GM12878 (cell line): ENCODE data around the gene FPR1. TPM values are rescaled to one million over a fixed set of nuclear protein-coding genes. Genes with fewer than 3 reads are reported as not detected.

Experiments
- ATAC-seq: fragments of 200-7000 bp; cut with Tn5 transposase; 3 replicates; pipeline ENCODE4 v1.9.1; 2020; ENCODE audit warnings: mild to moderate bottlenecking, moderate library complexity
- BruUV-seq: library from RNA; stranded (reverse); fragments of 400-500 nt; replicated peaks from 2 replicates; lab custom pipeline; 2021; lab: Mats Ljungman, UMichigan
- CTCF ChIA-PET: fragments of 300-600 bp; sonication (Branson Sonifier 250); formaldehyde crosslinking; extraction: SDS; loops from one replicate; lab custom pipeline; 2021; ENCODE audit warnings: inconsistent platforms; lab: Yijun Ruan, JAX
- POLR2A ChIA-PET: fragments of 350-600 bp; formaldehyde crosslinking; extraction: SDS; loops from one replicate; lab custom pipeline; 2021; ENCODE audit warnings: inconsistent platforms; lab: Charles Lee
- RAD21 ChIA-PET: fragments of 300-600 bp; sonication (Branson Sonifier 250); formaldehyde crosslinking; loops from one replicate; lab custom pipeline; 2023; ENCODE audit warnings: antibody characterized with exemption; ENCODE audit not compliant: unreplicated experiment; lab: Charles Lee
- SMC1A ChIA-PET: fragments of 300-600 bp; sonication (Branson Sonifier 250); formaldehyde crosslinking; loops from one replicate; lab custom pipeline; 2023; ENCODE audit not compliant: unreplicated experiment, uncharacterized antibody; lab: Charles Lee
- DNase-seq: peaks from one replicate; pipeline ENCODE4 v3.0.0-alpha.2; 2011; ENCODE audit warnings: low read depth, low spot score
- FAIRE-seq: peaks from 3 replicates; lab custom pipeline; 2011; peaks lifted over from hg19 to GRCh38; lab: Jason Lieb, UNC
- H2AFZ ChIP-seq: 2 replicates; pipeline ENCODE4 v1.6.0; 2011; ENCODE audit warnings: low read depth, low read length, control low read depth; ENCODE audit not compliant: control insufficient read depth
- H3K27ac ChIP-seq: 2 replicates; pipeline ENCODE4 v1.5.1; 2011; ENCODE audit warnings: control low read depth; ENCODE audit not compliant: control insufficient read depth, insufficient read depth
- H3K27me3 ChIP-seq, 2 experiments: replicated peaks in 1 of 2; 2 replicates each; pipeline versions ENCODE4 v1.6.0 to v1.6.1; 2011; ENCODE audit warnings: low read length in 1 of 2; ENCODE audit not compliant: control insufficient read depth in 2 of 2, insufficient read depth in 2 of 2
- H3K36me3 ChIP-seq, 2 experiments: 2 replicates each; pipeline ENCODE4 v1.5.1; 2011; ENCODE audit warnings: low read length in 1 of 2; ENCODE audit not compliant: control insufficient read depth in 2 of 2, insufficient read depth in 2 of 2
- H3K4me1 ChIP-seq: 2 replicates; pipeline ENCODE4 v1.6.1; 2011; ENCODE audit warnings: mild to moderate bottlenecking, low read length, moderate library complexity, mixed read lengths; ENCODE audit not compliant: control insufficient read depth, insufficient read depth
- H3K4me2 ChIP-seq: 2 replicates; pipeline ENCODE4 v1.6.0; 2011; ENCODE audit warnings: control low read depth; ENCODE audit not compliant: control insufficient read depth, insufficient read depth
- H3K4me3 ChIP-seq: fragments of 200-600 bp; sonication (generic); 2 replicates; pipeline ENCODE4 v1.5.1; 2016
- H3K79me2 ChIP-seq: 2 replicates; pipeline ENCODE4 v1.6.0; 2011; ENCODE audit warnings: low read length; ENCODE audit not compliant: control insufficient read depth, insufficient read depth
- H3K9ac ChIP-seq: 2 replicates; pipeline ENCODE4 v1.8.0; 2011; ENCODE audit warnings: low read length, control low read depth, mixed read lengths; ENCODE audit not compliant: control insufficient read depth, insufficient read depth
- H3K9me3 ChIP-seq: replicated peaks from 3 replicates; pipeline ENCODE4 v1.5.1; 2011; ENCODE audit warnings: mild to moderate bottlenecking, low read length; ENCODE audit not compliant: control insufficient read depth, insufficient read depth
- H4K20me1 ChIP-seq: 2 replicates; pipeline ENCODE4 v1.6.0; 2011; ENCODE audit not compliant: control insufficient read depth, insufficient read depth
- BACH1 ChIP-seq: fragments of 450-650 bp; IDR thresholded peaks from 2 replicates; pipeline ENCODE4 v1.6.1; 2017; ENCODE audit warnings: mild to moderate bottlenecking, borderline replicate concordance
- CREM ChIP-seq: IDR thresholded peaks from 2 replicates; pipeline ENCODE4 v1.6.1; 2014; ENCODE audit warnings: antibody characterized with exemption, low read depth
- IRF4 ChIP-seq: IDR thresholded peaks from 2 replicates; pipeline ENCODE4 v1.6.1; 2011; ENCODE audit warnings: low read depth, low read length
- NFIC ChIP-seq: IDR thresholded peaks from 2 replicates; pipeline ENCODE4 v1.6.1; 2012; ENCODE audit warnings: low read depth, mild to moderate bottlenecking, inconsistent platforms, low read length, moderate library complexity
- RAD21 ChIP-seq: IDR thresholded peaks from 2 replicates; pipeline ENCODE4 v1.6.1; 2011; ENCODE audit warnings: mild to moderate bottlenecking, low read depth, low read length, moderate library complexity; ENCODE audit not compliant: insufficient read depth
- RBBP5 ChIP-seq: fragments of 200-600 bp; sonication (generic); conservative IDR thresholded peaks from 2 replicates; pipeline ENCODE4 v1.6.1; 2016
- RFX5 ChIP-seq: IDR thresholded peaks from 2 replicates; pipeline ENCODE4 v1.6.1; 2011; ENCODE audit warnings: low read depth, low read length, improper control_type of control experiment
- SIX5 ChIP-seq: IDR thresholded peaks from 2 replicates; pipeline ENCODE4 v1.6.1; 2011; ENCODE audit warnings: mild to moderate bottlenecking, low read depth, low read length, moderate library complexity; ENCODE audit not compliant: severe bottlenecking
- SMC3 ChIP-seq: IDR thresholded peaks from 2 replicates; pipeline ENCODE4 v1.6.1; 2011; ENCODE audit warnings: low read length, improper control_type of control experiment, borderline replicate concordance
- STAT3 ChIP-seq: IDR thresholded peaks from 2 replicates; pipeline ENCODE4 v1.6.1; 2011; ENCODE audit warnings: low read depth, low read length, improper control_type of control experiment
- TBL1XR1 ChIP-seq: IDR thresholded peaks from 2 replicates; pipeline ENCODE4 v1.6.1; 2012; ENCODE audit warnings: low read depth, low read length, improper control_type of control experiment
- TCF12 ChIP-seq: IDR thresholded peaks from 2 replicates; pipeline ENCODE4 v1.6.1; 2011; ENCODE audit warnings: low read depth, mild to moderate bottlenecking, low read length
- TCF3 ChIP-seq: IDR thresholded peaks from 2 replicates; pipeline ENCODE4 v1.6.1; 2012; ENCODE audit warnings: low read depth, mild to moderate bottlenecking, low read length, borderline replicate concordance; ENCODE audit not compliant: insufficient read depth
- whole genome bisulfite sequencing: methylation state at CpG from one replicate; pipeline ENCODE4 v1.1.6; 2016; ENCODE audit warnings: low lambda C conversion rate; ENCODE audit not compliant: insufficient replicate concordance, insufficient coverage; ENCODE audit errors: missing lambda C conversion rate; 5-methylcytosine and 5-hydroxymethylcytosine counted together
- in situ Hi-C: fragments of 300-500 bp; cut with MboI; formaldehyde crosslinking; loops from 9 replicates; pipeline ENCODE4 v1.14.3; 2018; ENCODE audit warnings: mixed read lengths
- intact Hi-C: fragments of 100-400 bp; cut with micrococcal nuclease; formaldehyde crosslinking; loops from one replicate; pipeline ENCODE4 v1.14.2; 2022; ENCODE audit not compliant: unreplicated experiment
- polyA plus RNA-seq, 11 experiments: library from polyadenylated mRNA; depleted of rRNA in 4 of 11; unstranded in 6 of 11; stranded (reverse) in 5 of 11; fragments of >200 nt; fragmentation: Nextera tagmentation in 4 of 11; fragmentation: Illumina TruSeq in 1 of 11; extraction: Ambion mirVana in 4 of 11; extraction: Trizol in 1 of 11; gene quantifications; 1 replicate in 1 of 11; 2 replicates in 10 of 11; pipeline versions ENCODE4 v1.2.1 to v1.2.3, GENCODE V29; 2011 to 2016; ENCODE audit warnings: inconsistent platforms in 2 of 11, missing spikeins in 2 of 11, low read depth in 1 of 11
- total RNA-seq, 4 experiments: library from RNA; depleted of rRNA in 3 of 4; stranded (reverse); fragments of >200 nt in 3 of 4; fragmentation: Illumina TruSeq in 1 of 4; extraction: Trizol in 1 of 4; gene quantifications; 2 replicates each; pipeline versions ENCODE4 v1.2.1 to v1.2.3, GENCODE V29; 2013 to 2021
- TF ChIP-seq, protein P1 (sequence below): fragments of 450-650 bp; IDR thresholded peaks from 2 replicates; pipeline ENCODE4 v1.6.1; 2017; ENCODE audit warnings: antibody characterized with exemption, mild to moderate bottlenecking, moderate library complexity
- TF ChIP-seq, protein P2 (sequence below): IDR thresholded peaks from 2 replicates; pipeline ENCODE4 v1.6.1; 2011; ENCODE audit warnings: borderline replicate concordance, low read depth, mild to moderate bottlenecking, moderate library complexity, low read length; ENCODE audit not compliant: insufficient read depth, poor library complexity, severe bottlenecking

The FPR1 gene
- total and polyA plus RNA-seq, 10 of the 15 experiments (the other 5 are each of a cell fraction or from before 2014, with no cell fraction given) = not detected

DNA sequence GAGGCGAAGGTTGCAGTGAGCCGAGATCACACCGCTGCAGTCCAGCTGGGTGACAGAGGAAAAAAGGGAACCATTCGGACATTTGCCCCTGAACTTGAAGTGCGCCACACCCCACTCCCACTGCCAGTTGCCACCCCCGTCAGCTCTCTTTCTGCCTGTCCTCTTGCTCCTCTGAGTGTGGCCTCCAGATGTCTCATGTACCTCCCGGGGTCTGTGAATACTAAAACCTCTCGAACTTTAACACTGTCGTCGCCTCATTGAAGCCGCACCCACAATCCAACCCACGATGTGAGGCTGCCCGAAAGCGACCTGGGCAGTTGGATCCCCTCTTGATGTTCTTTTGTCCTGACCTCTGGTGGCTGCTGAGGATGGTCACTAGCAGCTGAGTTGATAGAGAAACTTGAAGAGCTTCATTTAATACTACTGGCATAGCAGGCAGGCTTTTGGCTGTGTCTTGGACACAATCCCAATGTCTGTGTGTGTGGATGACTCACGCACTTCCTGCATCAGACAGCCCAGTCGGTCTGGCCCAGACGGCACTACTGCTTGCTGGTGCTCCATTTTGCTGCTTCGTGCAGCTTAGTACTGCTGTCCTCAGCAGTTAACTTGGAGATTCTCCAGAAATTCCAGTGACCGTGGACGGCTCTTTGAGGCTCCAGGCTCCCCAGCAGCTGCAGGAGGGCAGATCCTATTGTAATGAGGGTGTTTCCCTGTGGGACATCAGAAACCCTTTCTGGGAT lies 47.5 kb upstream of the FPR1 start:
- in situ Hi-C loops (no loop called here), intact Hi-C loops (no loop called here)
- no peak for FAIRE-seq
- H3K4me2 ChIP-seq = no peak overlapping the region
- no peaks in the 10 kb centered on the region for H4K20me1 ChIP-seq
- H3K36me3 ChIP-seq = no peaks in the 10 kb centered on the region
- no peak overlapping the region for H2AFZ ChIP-seq
- ChIA-PET CTCF (no interaction called here), RAD21 (no interaction called here), SMC1A (no interaction called here), POLR2A (no interaction called here)
- WGBS = 54% methylated on average over 20 of the region's 20 CpGs
- H3K79me2 ChIP-seq = no peaks in the 10 kb centered on the region
- H3K4me1 ChIP-seq = no peaks in the 10 kb centered on the region
- H3K4me3 ChIP-seq = no peak overlapping the region
- H3K27ac ChIP-seq = no peak overlapping the region
- TF ChIP-seq TCF3 = no peak
- no peak for TF ChIP-seq TCF12
- no peak for TF ChIP-seq STAT3
- no peak for TF ChIP-seq TBL1XR1
- no peak for ATAC-seq
- no peak for DNase-seq
- BruUV-seq = no TSS peak
- H3K27me3 ChIP-seq = no peaks in the 10 kb centered on the region
- H3K9me3 ChIP-seq = no peaks in the 10 kb centered on the region; the same call in 2 of the 3 replicates
- H3K9ac ChIP-seq = no peak overlapping the region

DNA sequence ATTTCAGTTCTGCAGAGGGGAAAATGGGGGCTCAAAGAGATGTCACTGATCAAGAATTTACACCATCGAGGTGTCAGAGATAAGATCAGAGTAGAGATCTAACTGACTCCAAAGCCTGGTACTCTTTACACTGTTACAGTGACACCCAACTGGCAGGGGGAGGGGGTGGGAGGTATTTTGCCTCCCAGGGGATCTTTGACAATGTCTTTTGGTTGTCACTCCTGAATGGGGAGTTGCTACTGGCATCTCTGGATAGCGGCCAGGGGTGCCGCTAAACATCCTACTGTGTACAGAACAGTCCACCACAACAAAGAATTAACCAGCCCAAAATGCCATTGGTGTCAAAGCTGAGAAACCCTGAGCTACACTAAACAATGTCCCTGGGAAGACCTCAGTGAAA lies 46.4 kb upstream of the FPR1 start:
- FAIRE-seq (no peak), ATAC-seq (no peak), DNase-seq (no peak)
- Histone ChIP-seq H3K4me1 (no peaks in the 10 kb centered on the region), H3K9me3 (no peaks in the 10 kb centered on the region; the same call in 2 of the 3 replicates), H3K36me3 (no peaks in the 10 kb centered on the region), H3K79me2 (no peaks in the 10 kb centered on the region), H3K27ac (no peak overlapping the region), H3K4me3 (no peak overlapping the region), H3K27me3 (no peaks in the 10 kb centered on the region), H3K4me2 (no peak overlapping the region), H2AFZ (no peak overlapping the region), H4K20me1 (no peaks in the 10 kb centered on the region), H3K9ac (no peak overlapping the region)
- 33% methylated on average over 3 of the region's 3 CpGs for WGBS
- in situ Hi-C loops = no loop called here
- ChIA-PET SMC1A (no interaction called here), CTCF (no interaction called here), POLR2A (no interaction called here), RAD21 (no interaction called here)
- intact Hi-C loops = no loop called here
- BruUV-seq = no TSS peak
- TF ChIP-seq, protein P1, sequence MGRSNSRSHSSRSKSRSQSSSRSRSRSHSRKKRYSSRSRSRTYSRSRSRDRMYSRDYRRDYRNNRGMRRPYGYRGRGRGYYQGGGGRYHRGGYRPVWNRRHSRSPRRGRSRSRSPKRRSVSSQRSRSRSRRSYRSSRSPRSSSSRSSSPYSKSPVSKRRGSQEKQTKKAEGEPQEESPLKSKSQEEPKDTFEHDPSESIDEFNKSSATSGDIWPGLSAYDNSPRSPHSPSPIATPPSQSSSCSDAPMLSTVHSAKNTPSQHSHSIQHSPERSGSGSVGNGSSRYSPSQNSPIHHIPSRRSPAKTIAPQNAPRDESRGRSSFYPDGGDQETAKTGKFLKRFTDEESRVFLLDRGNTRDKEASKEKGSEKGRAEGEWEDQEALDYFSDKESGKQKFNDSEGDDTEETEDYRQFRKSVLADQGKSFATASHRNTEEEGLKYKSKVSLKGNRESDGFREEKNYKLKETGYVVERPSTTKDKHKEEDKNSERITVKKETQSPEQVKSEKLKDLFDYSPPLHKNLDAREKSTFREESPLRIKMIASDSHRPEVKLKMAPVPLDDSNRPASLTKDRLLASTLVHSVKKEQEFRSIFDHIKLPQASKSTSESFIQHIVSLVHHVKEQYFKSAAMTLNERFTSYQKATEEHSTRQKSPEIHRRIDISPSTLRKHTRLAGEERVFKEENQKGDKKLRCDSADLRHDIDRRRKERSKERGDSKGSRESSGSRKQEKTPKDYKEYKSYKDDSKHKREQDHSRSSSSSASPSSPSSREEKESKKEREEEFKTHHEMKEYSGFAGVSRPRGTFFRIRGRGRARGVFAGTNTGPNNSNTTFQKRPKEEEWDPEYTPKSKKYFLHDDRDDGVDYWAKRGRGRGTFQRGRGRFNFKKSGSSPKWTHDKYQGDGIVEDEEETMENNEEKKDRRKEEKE = no peak
- TF ChIP-seq, protein P2, sequence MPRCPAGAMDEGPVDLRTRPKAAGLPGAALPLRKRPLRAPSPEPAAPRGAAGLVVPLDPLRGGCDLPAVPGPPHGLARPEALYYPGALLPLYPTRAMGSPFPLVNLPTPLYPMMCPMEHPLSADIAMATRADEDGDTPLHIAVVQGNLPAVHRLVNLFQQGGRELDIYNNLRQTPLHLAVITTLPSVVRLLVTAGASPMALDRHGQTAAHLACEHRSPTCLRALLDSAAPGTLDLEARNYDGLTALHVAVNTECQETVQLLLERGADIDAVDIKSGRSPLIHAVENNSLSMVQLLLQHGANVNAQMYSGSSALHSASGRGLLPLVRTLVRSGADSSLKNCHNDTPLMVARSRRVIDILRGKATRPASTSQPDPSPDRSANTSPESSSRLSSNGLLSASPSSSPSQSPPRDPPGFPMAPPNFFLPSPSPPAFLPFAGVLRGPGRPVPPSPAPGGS = no peak
- TF ChIP-seq BACH1 (no peak), IRF4 (no peak), RBBP5 (no peak), CREM (no peak), NFIC (no peak), RAD21 (no peak), RFX5 (no peak), SIX5 (no peak), SMC3 (no peak)
